Hepatocyte (in vitro differentiated cells): ENCODE data around the gene ISX.

Experiments
- EZH2 ChIP-seq: fragments of 200-600 bp; sonication (generic); IDR thresholded peaks from 2 replicates; pipeline ENCODE4 v1.6.1; 2016; ENCODE audit warnings: antibody characterized with exemption, mild to moderate bottlenecking, borderline replicate concordance
- EZH2phosphoT487 ChIP-seq: fragments of 200-600 bp; sonication (generic); IDR thresholded peaks from one replicate; pipeline ENCODE4 v1.6.1; 2018; ENCODE audit warnings: antibody characterized with exemption, mild to moderate bottlenecking, low read depth, moderate library complexity; ENCODE audit not compliant: unreplicated experiment, severe bottlenecking
- TF ChIP-seq, protein P1 (sequence below): fragments of 200-600 bp; sonication (generic); IDR thresholded peaks from 2 replicates; pipeline ENCODE4 v1.5.1; 2016; ENCODE audit warnings: antibody characterized with exemption, mild to moderate bottlenecking; ENCODE audit not compliant: poor library complexity

DNA sequence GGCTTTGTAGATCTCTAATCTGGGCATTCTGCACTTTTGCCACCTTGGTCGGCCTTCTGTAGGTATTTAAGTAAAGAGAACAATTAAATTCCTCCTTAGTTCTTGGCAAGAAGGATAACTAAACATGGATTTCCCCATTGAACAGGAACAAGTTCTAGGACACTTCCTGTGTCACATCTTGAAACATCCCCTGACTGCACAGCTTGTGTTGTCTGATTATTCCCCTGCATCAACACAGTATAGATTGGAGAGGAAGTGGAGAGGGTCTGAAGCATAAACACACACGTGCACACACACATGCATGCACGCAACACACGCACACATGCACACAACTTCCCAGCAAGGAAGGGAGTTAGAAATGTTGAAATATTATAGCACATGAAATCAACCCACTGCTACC, 8.6 kb downstream of the ISX start:
- TF ChIP-seq, protein P1, sequence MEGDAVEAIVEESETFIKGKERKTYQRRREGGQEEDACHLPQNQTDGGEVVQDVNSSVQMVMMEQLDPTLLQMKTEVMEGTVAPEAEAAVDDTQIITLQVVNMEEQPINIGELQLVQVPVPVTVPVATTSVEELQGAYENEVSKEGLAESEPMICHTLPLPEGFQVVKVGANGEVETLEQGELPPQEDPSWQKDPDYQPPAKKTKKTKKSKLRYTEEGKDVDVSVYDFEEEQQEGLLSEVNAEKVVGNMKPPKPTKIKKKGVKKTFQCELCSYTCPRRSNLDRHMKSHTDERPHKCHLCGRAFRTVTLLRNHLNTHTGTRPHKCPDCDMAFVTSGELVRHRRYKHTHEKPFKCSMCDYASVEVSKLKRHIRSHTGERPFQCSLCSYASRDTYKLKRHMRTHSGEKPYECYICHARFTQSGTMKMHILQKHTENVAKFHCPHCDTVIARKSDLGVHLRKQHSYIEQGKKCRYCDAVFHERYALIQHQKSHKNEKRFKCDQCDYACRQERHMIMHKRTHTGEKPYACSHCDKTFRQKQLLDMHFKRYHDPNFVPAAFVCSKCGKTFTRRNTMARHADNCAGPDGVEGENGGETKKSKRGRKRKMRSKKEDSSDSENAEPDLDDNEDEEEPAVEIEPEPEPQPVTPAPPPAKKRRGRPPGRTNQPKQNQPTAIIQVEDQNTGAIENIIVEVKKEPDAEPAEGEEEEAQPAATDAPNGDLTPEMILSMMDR, result no peak
- TF ChIP-seq EZH2 (no peak), EZH2phosphoT487 (no peak)
